ENCODE results near the gene ALOX5AP.
A peak's percentile ranks its signal among the peaks of the same experiment; 100 is the strongest.

Gene ALOX5AP

GRCh38 chr13:30797847-30798535 is 62.6 kb downstream of the ALOX5AP start:
- DNase-seq (ENCODE audit: low read depth) = no peak

GRCh38 chr13:30798776-30799355 is 63.5 kb downstream of the ALOX5AP start:
- no peak for DNase-seq (ENCODE audit: low read depth)

- no peak for DNase-seq (ENCODE audit: low read depth)
Observed at GRCh38 chr13:30799356-30799824, 64.0 kb downstream of the ALOX5AP start.

GRCh38 chr13:30800107-30800506 is 64.8 kb downstream of the ALOX5AP start:
- DNase-seq (ENCODE audit: low read depth) = no peak

- DNase-seq (ENCODE audit: low read depth) = no peak
Observed at GRCh38 chr13:30802501-30802900, 67.2 kb downstream of the ALOX5AP start.

- peak; percentile 76 for DNase-seq (ENCODE audit: low read depth)
Observed at GRCh38 chr13:30802953-30803478, 67.7 kb downstream of the ALOX5AP start.

- DNase-seq (ENCODE audit: low read depth) = no peak
Observed at GRCh38 chr13:30803749-30804148, 68.4 kb downstream of the ALOX5AP start.

- no peak for DNase-seq (ENCODE audit: low read depth)
Observed at GRCh38 chr13:30804474-30804873, 69.1 kb downstream of the ALOX5AP start.

GRCh38 chr13:30805132-30805537 is 69.8 kb downstream of the ALOX5AP start:
- DNase-seq (ENCODE audit: low read depth) = no peak

- no peak for DNase-seq (ENCODE audit: low read depth)
Observed at GRCh38 chr13:30805603-30806011, 70.3 kb downstream of the ALOX5AP start.

GRCh38 chr13:30806784-30807183 is 71.4 kb downstream of the ALOX5AP start:
- DNase-seq (ENCODE audit: low read depth) = no peak

- DNase-seq (ENCODE audit: low read depth) = no peak
Observed at GRCh38 chr13:30807392-30807791, 72.0 kb downstream of the ALOX5AP start.

GRCh38 chr13:30808600-30808999 is 73.3 kb downstream of the ALOX5AP start:
- DNase-seq (ENCODE audit: low read depth) = no peak

- DNase-seq (ENCODE audit: low read depth) = no peak
Observed at GRCh38 chr13:30809787-30810186, 74.4 kb downstream of the ALOX5AP start.

GRCh38 chr13:30810261-30810701 is 74.9 kb downstream of the ALOX5AP start:
- no peak for DNase-seq (ENCODE audit: low read depth)

GRCh38 chr13:30810801-30811200 is 75.5 kb downstream of the ALOX5AP start:
- DNase-seq (ENCODE audit: low read depth) = no peak

All from activated T-cell treated with anti-CD3 and anti-CD28 coated beads for 24 hours (primary cell).